Panc1 (cell line): ENCODE results near the gene LETM1. TPM values are rescaled to one million over a fixed set of nuclear protein-coding genes. Genes with fewer than 3 reads are reported as not detected.

ENCODE experiments used
- ATAC-seq: fragments of 200-7000 bp; cut with Tn5 transposase; 2 replicates; pipeline ENCODE4 v1.9.1; 2020; ENCODE audit warnings: mild to moderate bottlenecking, moderate library complexity
- BruUV-seq: library from RNA; stranded (reverse); fragments of 400-500 nt; replicated peaks from 2 replicates; lab custom pipeline; 2021; lab: Mats Ljungman, UMichigan
- CTCF ChIA-PET: fragments of 300-600 bp; sonication (Branson Sonifier 250); formaldehyde crosslinking; loops from one replicate; lab custom pipeline; 2022; ENCODE audit warnings: antibody characterized with exemption; lab: Charles Lee
- POLR2A ChIA-PET: fragments of 300-600 bp; sonication (Branson Sonifier 250); formaldehyde crosslinking; loops from one replicate; lab custom pipeline; 2022; ENCODE audit warnings: antibody characterized with exemption; lab: Charles Lee
- DNase-seq: peaks from one replicate; pipeline ENCODE4 v3.0.0-alpha.2; 2010; ENCODE audit warnings: low read depth, low spot score
- H3K27ac ChIP-seq: 2 replicates; pipeline ENCODE4 v1.5.1; 2011; ENCODE audit warnings: mild to moderate bottlenecking, low read length, inconsistent platforms
- H3K27me3 ChIP-seq: fragments of 200-500 bp; sonication (Bioruptor generic); 2 replicates; pipeline ENCODE4 v1.6.0; 2014; ENCODE audit warnings: low read length, inconsistent platforms; ENCODE audit not compliant: control insufficient read depth, insufficient read depth
- H3K36me3 ChIP-seq: fragments of 200-500 bp; sonication (Bioruptor generic); 2 replicates; pipeline ENCODE4 v1.5.1; 2014; ENCODE audit warnings: inconsistent platforms, mild to moderate bottlenecking, low read length, moderate library complexity; ENCODE audit not compliant: control insufficient read depth, insufficient read depth
- H3K4me1 ChIP-seq: 2 replicates; pipeline ENCODE4 v1.5.1; 2011; ENCODE audit warnings: inconsistent platforms, mild to moderate bottlenecking, low read length, moderate library complexity; ENCODE audit not compliant: control insufficient read depth, insufficient read depth
- H3K4me3 ChIP-seq, 2 experiments: 2 replicates each; pipeline ENCODE4 v1.5.1; 2011 to 2012; ENCODE audit warnings: low read depth in 2 of 2, low read length in 2 of 2, mild to moderate bottlenecking in 2 of 2, inconsistent platforms in 1 of 2, moderate library complexity in 1 of 2
- H3K9me3 ChIP-seq: fragments of 200-500 bp; sonication (Bioruptor generic); 2 replicates; pipeline ENCODE4 v1.5.1; 2014; ENCODE audit warnings: low read depth, mild to moderate bottlenecking, inconsistent platforms, low read length, moderate library complexity; ENCODE audit not compliant: control insufficient read depth, insufficient read depth
- CTCF ChIP-seq: fragments of 450-650 bp; IDR thresholded peaks from 2 replicates; pipeline ENCODE4 v1.5.1; 2017; ENCODE audit warnings: mild to moderate bottlenecking
- POLR2AphosphoS5 ChIP-seq: IDR thresholded peaks from 2 replicates; pipeline ENCODE4 v1.6.1; 2012; ENCODE audit warnings: mild to moderate bottlenecking, low read depth, low read length, moderate library complexity
- REST ChIP-seq, 2 experiments: IDR thresholded peaks; 2 replicates each; pipeline ENCODE4 v1.6.1; 2011 to 2012; ENCODE audit warnings: low read depth in 2 of 2, control low read depth in 1 of 2, low read length in 1 of 2, mild to moderate bottlenecking in 1 of 2, moderate library complexity in 1 of 2; ENCODE audit not compliant: insufficient read depth in 1 of 2
- SIN3A ChIP-seq: IDR thresholded peaks from 2 replicates; pipeline ENCODE4 v1.6.1; 2012; ENCODE audit warnings: low read depth, mild to moderate bottlenecking, low read length, moderate library complexity, borderline replicate concordance; ENCODE audit not compliant: insufficient read depth
- TCF7L2 ChIP-seq: IDR thresholded peaks from 2 replicates; pipeline ENCODE4 v1.6.1; 2011; ENCODE audit warnings: mild to moderate bottlenecking, low read depth, low read length, inconsistent platforms
- in situ Hi-C: cut with HindIII; loops from 2 replicates; pipeline ENCODE4 v1.10.0; 2016; ENCODE audit warnings: low sequenced_read_pairs, low pct_unique_long_range_greater_than_20kb
- intact Hi-C: fragments of 100-400 bp; cut with micrococcal nuclease; formaldehyde crosslinking; loops from one replicate; pipeline ENCODE4 v1.10.0; 2022; ENCODE audit not compliant: unreplicated experiment
- total RNA-seq: library from RNA; stranded (reverse); gene quantifications from one replicate; pipeline ENCODE4 v1.2.1, GENCODE V29; 2021; ENCODE audit not compliant: unreplicated experiment

The LETM1 gene
- total RNA-seq, 1 experiment from 2014 or later, result 67.6 TPM

- POLR2A ChIA-PET, result no interaction called here
- CTCF ChIA-PET, result no interaction called here
- peaks cover 10% of the 10 kb centered on the region for H3K4me1 ChIP-seq
- no peak for ATAC-seq
- H3K9me3 ChIP-seq, result no peaks in the 10 kb centered on the region
- H3K27ac ChIP-seq, result no peak overlapping the region
- intact Hi-C loops, result no loop called here
- in situ Hi-C loops, result no loop called here
- H3K4me3 ChIP-seq, result no peak overlapping the region
- H3K27me3 ChIP-seq, result no peaks in the 10 kb centered on the region
- H3K36me3 ChIP-seq, result no peaks in the 10 kb centered on the region
- no peak for TF ChIP-seq TCF7L2
- TF ChIP-seq REST (IDR thresholded peaks at IDR 0.05; ENCODE audit: insufficient read depth in 1 of 2, low read depth in 2 of 2, low read length in 1 of 2), result no peak
- no peak for TF ChIP-seq POLR2AphosphoS5
- no peak for TF ChIP-seq SIN3A
- no peak for TF ChIP-seq CTCF
- no peak for DNase-seq
- BruUV-seq, result TSS peak; percentile 36
Observed at GRCh38 chr4:1880332-1880731, 24.4 kb upstream of the LETM1 start.

GRCh38 chr4:1879485-1879884 is 23.5 kb upstream of the LETM1 start:
- no peaks in the 10 kb centered on the region for H3K9me3 ChIP-seq
- H3K4me1 ChIP-seq, result peaks cover 11% of the 10 kb centered on the region
- H3K27me3 ChIP-seq, result no peaks in the 10 kb centered on the region
- no peak overlapping the region for H3K27ac ChIP-seq
- DNase-seq, result no peak
- in situ Hi-C loops, result no loop called here
- POLR2A ChIA-PET, result no interaction called here
- CTCF ChIA-PET, result no interaction called here
- no peak for ATAC-seq
- intact Hi-C loops, result no loop called here
- H3K4me3 ChIP-seq, result no peak overlapping the region
- BruUV-seq, result no TSS peak
- H3K36me3 ChIP-seq, result no peaks in the 10 kb centered on the region
- TF ChIP-seq REST (IDR thresholded peaks at IDR 0.05; ENCODE audit: insufficient read depth in 1 of 2, low read depth in 2 of 2, low read length in 1 of 2), result no peak
- TF ChIP-seq POLR2AphosphoS5, result no peak
- no peak for TF ChIP-seq TCF7L2
- no peak for TF ChIP-seq CTCF
- TF ChIP-seq SIN3A, result no peak
